H9 (cell line): ENCODE results near the gene ASPA. TPM values are rescaled to one million over a fixed set of nuclear protein-coding genes. Genes with fewer than 3 reads are reported as not detected.

ENCODE experiments used
- DNase-seq: peaks from one replicate; pipeline ENCODE4 v3.0.0-alpha.2; 2017
- H2AFZ ChIP-seq: one replicate; pipeline ENCODE4 v1.6.1; 2013; ENCODE audit warnings: mild to moderate bottlenecking, low read length, control low read depth, moderate library complexity
- H2AK5ac ChIP-seq: 2 replicates; pipeline ENCODE4 v1.6.1; 2013; ENCODE audit warnings: low read length, control low read depth, mixed read lengths; ENCODE audit not compliant: insufficient read length
- H2BK120ac ChIP-seq: one replicate; pipeline ENCODE4 v1.6.1; 2013; ENCODE audit warnings: low read depth, mild to moderate bottlenecking, low read length, control low read depth, inconsistent platforms; ENCODE audit not compliant: poor library complexity, severe bottlenecking
- H2BK12ac ChIP-seq: 2 replicates; pipeline ENCODE4 v1.6.1; 2013; ENCODE audit warnings: low read length, control low read depth, mixed read lengths, low read depth; ENCODE audit not compliant: insufficient read length
- H2BK15ac ChIP-seq: 2 replicates; pipeline ENCODE4 v1.6.1; 2013; ENCODE audit warnings: low read depth, low read length, control low read depth
- H2BK20ac ChIP-seq: one replicate; pipeline ENCODE4 v1.6.1; 2013; ENCODE audit warnings: low read depth, mild to moderate bottlenecking, low read length, control low read depth, inconsistent platforms; ENCODE audit not compliant: poor library complexity, severe bottlenecking
- H2BK5ac ChIP-seq: 2 replicates; pipeline ENCODE4 v1.6.1; 2013; ENCODE audit warnings: low read length, control low read depth, mixed read lengths; ENCODE audit not compliant: insufficient read length
- H3K14ac ChIP-seq: 2 replicates; pipeline ENCODE4 v1.6.1; 2013; ENCODE audit warnings: low read length, control low read depth; ENCODE audit not compliant: insufficient read depth
- H3K18ac ChIP-seq: 2 replicates; pipeline ENCODE4 v1.6.1; 2013; ENCODE audit warnings: low read depth, mild to moderate bottlenecking, mixed read lengths, low read length, control low read depth; ENCODE audit not compliant: insufficient read length
- H3K23ac ChIP-seq: 2 replicates; pipeline ENCODE4 v1.6.1; 2013; ENCODE audit warnings: low read length, control low read depth, mixed read lengths, low read depth; ENCODE audit not compliant: insufficient read length
- H3K23me2 ChIP-seq: 2 replicates; pipeline ENCODE4 v1.6.1; 2013; ENCODE audit warnings: low read depth, mild to moderate bottlenecking, mixed read lengths, low read length, control low read depth; ENCODE audit not compliant: insufficient read length, poor library complexity, severe bottlenecking
- H3K27ac ChIP-seq: 2 replicates; pipeline ENCODE4 v1.5.1; 2013; ENCODE audit warnings: low read length, control low read depth, mixed read lengths, low read depth; ENCODE audit not compliant: insufficient read length
- H3K27me3 ChIP-seq: 2 replicates; pipeline ENCODE4 v1.6.1; 2013; ENCODE audit warnings: low read length, control low read depth, inconsistent platforms; ENCODE audit not compliant: insufficient read depth
- H3K4ac ChIP-seq: 2 replicates; pipeline ENCODE4 v1.6.1; 2013; ENCODE audit warnings: low read depth, mild to moderate bottlenecking, control low read depth, inconsistent platforms, low read length, moderate library complexity
- H3K4me1 ChIP-seq: 2 replicates; pipeline ENCODE4 v1.6.1; 2013; ENCODE audit warnings: low read length, control low read depth, inconsistent platforms; ENCODE audit not compliant: insufficient read depth
- H3K4me2 ChIP-seq: 2 replicates; pipeline ENCODE4 v1.6.1; 2013; ENCODE audit warnings: low read length, control low read depth, mixed read lengths; ENCODE audit not compliant: insufficient read length, insufficient read depth
- H3K56ac ChIP-seq: 2 replicates; pipeline ENCODE4 v1.6.1; 2013; ENCODE audit warnings: low read depth, mild to moderate bottlenecking, mixed read lengths, low read length, control low read depth; ENCODE audit not compliant: insufficient read length
- H3K79me1 ChIP-seq: 2 replicates; pipeline ENCODE4 v1.6.1; 2013; ENCODE audit warnings: low read depth, mild to moderate bottlenecking, moderate library complexity, low read length, control low read depth, inconsistent platforms; ENCODE audit not compliant: insufficient read depth, poor library complexity, severe bottlenecking
- H3K79me2 ChIP-seq: 2 replicates; pipeline ENCODE4 v1.6.1; 2013; ENCODE audit warnings: low read length, control low read depth, inconsistent platforms; ENCODE audit not compliant: insufficient read depth
- H3K9ac ChIP-seq: 2 replicates; pipeline ENCODE4 v1.6.1; 2013; ENCODE audit warnings: low read length, control low read depth, mixed read lengths; ENCODE audit not compliant: insufficient read length; ENCODE audit errors: extremely low read depth
- H3K9me3 ChIP-seq: one replicate; pipeline ENCODE4 v1.6.1; 2013; ENCODE audit warnings: low read depth, low read length, inconsistent platforms; ENCODE audit not compliant: control insufficient read depth
- H3T11ph ChIP-seq: one replicate; pipeline ENCODE4 v1.6.1; 2013; ENCODE audit warnings: mild to moderate bottlenecking, low read length, control low read depth, inconsistent platforms
- H4K20me1 ChIP-seq: one replicate; pipeline ENCODE4 v1.6.1; 2013; ENCODE audit not compliant: control insufficient read depth, insufficient read length, insufficient read depth
- H4K5ac ChIP-seq: 2 replicates; pipeline ENCODE4 v1.6.1; 2013; ENCODE audit warnings: low read depth, mild to moderate bottlenecking, mixed read lengths, low read length, control low read depth; ENCODE audit not compliant: insufficient read length
- H4K8ac ChIP-seq: replicated peaks from 2 replicates; pipeline ENCODE4 v1.6.1; 2013; ENCODE audit warnings: low read length, control low read depth, mixed read lengths, low read depth; ENCODE audit not compliant: insufficient read length
- H4K91ac ChIP-seq: 2 replicates; pipeline ENCODE4 v1.6.1; 2013; ENCODE audit warnings: low read depth, mild to moderate bottlenecking, moderate library complexity, mixed read lengths, low read length, control low read depth; ENCODE audit not compliant: insufficient read length
- H3K27ac Mint-ChIP-seq, 3 experiments: 2 replicates in 2 of 3; 3 replicates in 1 of 3; pipeline ENCODE4 v1.8.0; 2020 to 2021; ENCODE audit warnings: mixed read lengths in 3 of 3, mild to moderate bottlenecking in 1 of 3, moderate library complexity in 1 of 3
- H3K27me3 Mint-ChIP-seq: 2 replicates; pipeline ENCODE4 v1.8.0; 2021; ENCODE audit warnings: low read depth, mild to moderate bottlenecking, moderate library complexity, mixed read lengths
- H3K36me3 Mint-ChIP-seq, 3 experiments: 2 replicates in 2 of 3; 3 replicates in 1 of 3; pipeline ENCODE4 v1.8.0; 2020 to 2021; ENCODE audit warnings: low read depth in 3 of 3, mixed read lengths in 3 of 3; ENCODE audit not compliant: insufficient read depth in 1 of 3
- H3K4me1 Mint-ChIP-seq, 2 experiments: 2 replicates each; pipeline ENCODE4 v1.8.0; 2020; ENCODE audit warnings: mixed read lengths in 2 of 2
- H3K4me3 Mint-ChIP-seq, 2 experiments: 2 replicates in 1 of 2; 3 replicates in 1 of 2; pipeline ENCODE4 v1.8.0; 2020 to 2021; ENCODE audit warnings: mild to moderate bottlenecking in 2 of 2, mixed read lengths in 2 of 2, moderate library complexity in 1 of 2
- H3K9me3 Mint-ChIP-seq, 2 experiments: 2 replicates in 1 of 2; 3 replicates in 1 of 2; pipeline ENCODE4 v1.8.0; 2020; ENCODE audit warnings: mild to moderate bottlenecking in 2 of 2, mixed read lengths in 2 of 2, moderate library complexity in 1 of 2
- WGBS: extraction: QIAGEN DNeasy Blood & Tissue Kit; methylation state at CpG from one replicate; pipeline ENCODE4 v1.1.7; 2013; ENCODE audit warnings: missing lambda C conversion rate, low lambda C conversion rate, mixed read lengths; ENCODE audit not compliant: insufficient read length; ENCODE audit errors: extremely low coverage; 5-methylcytosine and 5-hydroxymethylcytosine counted together
- total RNA-seq: library from RNA; stranded (reverse); gene quantifications from 2 replicates; pipeline ENCODE4 v1.2.1, GENCODE V29; 2021
- TF ChIP-seq, protein P1 (sequence below): fragments of 200-600 bp; sonication (generic); conservative IDR thresholded peaks from 3 replicates; pipeline ENCODE4 v1.8.0; 2021; ENCODE audit warnings: antibody characterized with exemption, mild to moderate bottlenecking

The ASPA gene
- total RNA-seq, 1 experiment from 2014 or later = not detected

DNA sequence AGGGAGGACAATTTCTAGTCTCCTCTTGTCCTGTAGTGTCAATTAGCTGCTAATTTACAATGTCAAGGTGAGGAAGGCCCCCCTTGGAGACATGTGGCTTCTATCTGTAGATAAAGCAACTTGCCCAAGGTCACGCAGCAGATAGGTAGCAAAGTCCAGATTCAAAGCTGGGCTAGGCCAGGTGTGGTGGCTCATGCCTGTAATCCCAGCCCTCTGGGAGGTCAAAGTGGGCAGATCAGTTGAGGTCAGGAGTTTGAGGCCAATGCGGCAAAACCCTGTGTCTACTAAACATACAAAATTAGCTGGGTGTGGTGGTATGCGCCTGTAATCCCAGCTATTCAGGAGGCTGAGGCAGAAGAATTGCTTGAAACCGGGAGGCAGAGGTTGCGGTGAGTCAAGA, 70.7 kb downstream of the ASPA start:
- H4K20me1 ChIP-seq = no peaks in the 10 kb centered on the region
- Mint-ChIP-seq H3K4me3 (no peak overlapping the region), H3K27me3 (0 out of 2 replicates have a peak, but pooled peaks cover 2% of the 10 kb centered on the region), H3K4me1 (no peaks in the 10 kb centered on the region), H3K27ac (peak overlapping the region in 1 of 3 experiments; percentile 11; a peak in 2 of 7 replicates), H3K9me3 (peaks cover 5 to 6% of the 10 kb centered on the region in 2 experiments; a peak in 3 of 5 replicates), H3K36me3 (peaks cover 0 to 5% (median 0%) of the 10 kb centered on the region in 3 experiments; a peak in 2 of 7 replicates)
- no peak overlapping the region for H2BK15ac ChIP-seq
- H3K23me2 ChIP-seq = no peaks in the 10 kb centered on the region
- no peak for DNase-seq
- H3K27ac ChIP-seq = no peak overlapping the region
- no peak overlapping the region for H3K56ac ChIP-seq
- H3T11ph ChIP-seq = no peak overlapping the region
- no peak overlapping the region for H4K5ac ChIP-seq
- no CpG with 5 or more reads among the region's 5 CpGs for WGBS
- no peak overlapping the region for H2AK5ac ChIP-seq
- no peak overlapping the region for H3K23ac ChIP-seq
- no peak overlapping the region for H4K8ac ChIP-seq
- H3K9me3 ChIP-seq = no peaks in the 10 kb centered on the region
- no peak overlapping the region for H2BK20ac ChIP-seq
- H3K14ac ChIP-seq = no peak overlapping the region
- H2AFZ ChIP-seq = no peak overlapping the region
- no peak overlapping the region for H3K18ac ChIP-seq
- H3K79me2 ChIP-seq = no peaks in the 10 kb centered on the region
- no peak overlapping the region for H4K91ac ChIP-seq
- no peaks in the 10 kb centered on the region for H3K27me3 ChIP-seq
- H2BK120ac ChIP-seq = no peak overlapping the region
- no peak overlapping the region for H3K4ac ChIP-seq
- H3K9ac ChIP-seq = no peak overlapping the region
- no peak overlapping the region for H2BK5ac ChIP-seq
- H3K4me2 ChIP-seq = no peak overlapping the region
- H3K4me1 ChIP-seq = no peaks in the 10 kb centered on the region
- TF ChIP-seq, protein P1, sequence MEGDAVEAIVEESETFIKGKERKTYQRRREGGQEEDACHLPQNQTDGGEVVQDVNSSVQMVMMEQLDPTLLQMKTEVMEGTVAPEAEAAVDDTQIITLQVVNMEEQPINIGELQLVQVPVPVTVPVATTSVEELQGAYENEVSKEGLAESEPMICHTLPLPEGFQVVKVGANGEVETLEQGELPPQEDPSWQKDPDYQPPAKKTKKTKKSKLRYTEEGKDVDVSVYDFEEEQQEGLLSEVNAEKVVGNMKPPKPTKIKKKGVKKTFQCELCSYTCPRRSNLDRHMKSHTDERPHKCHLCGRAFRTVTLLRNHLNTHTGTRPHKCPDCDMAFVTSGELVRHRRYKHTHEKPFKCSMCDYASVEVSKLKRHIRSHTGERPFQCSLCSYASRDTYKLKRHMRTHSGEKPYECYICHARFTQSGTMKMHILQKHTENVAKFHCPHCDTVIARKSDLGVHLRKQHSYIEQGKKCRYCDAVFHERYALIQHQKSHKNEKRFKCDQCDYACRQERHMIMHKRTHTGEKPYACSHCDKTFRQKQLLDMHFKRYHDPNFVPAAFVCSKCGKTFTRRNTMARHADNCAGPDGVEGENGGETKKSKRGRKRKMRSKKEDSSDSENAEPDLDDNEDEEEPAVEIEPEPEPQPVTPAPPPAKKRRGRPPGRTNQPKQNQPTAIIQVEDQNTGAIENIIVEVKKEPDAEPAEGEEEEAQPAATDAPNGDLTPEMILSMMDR = no peak
- no peak overlapping the region for H2BK12ac ChIP-seq
- H3K79me1 ChIP-seq = no peaks in the 10 kb centered on the region
